Stimulated activated CD8-positive, alpha-beta memory T cell treated with anti-CD3 and anti-CD28 coated beads, Interleukin-12 subunit alpha, Interleukin-12 subunit beta, amount 100 ng/mL, for 1 hour (primary cell): ENCODE measurements around the gene INTS11.

Experiments used
- DNase-seq: peaks from one replicate; pipeline ENCODE4 v3.0.0-alpha.2; 2020; ENCODE audit warnings: low read depth

Gene INTS11

DNA sequence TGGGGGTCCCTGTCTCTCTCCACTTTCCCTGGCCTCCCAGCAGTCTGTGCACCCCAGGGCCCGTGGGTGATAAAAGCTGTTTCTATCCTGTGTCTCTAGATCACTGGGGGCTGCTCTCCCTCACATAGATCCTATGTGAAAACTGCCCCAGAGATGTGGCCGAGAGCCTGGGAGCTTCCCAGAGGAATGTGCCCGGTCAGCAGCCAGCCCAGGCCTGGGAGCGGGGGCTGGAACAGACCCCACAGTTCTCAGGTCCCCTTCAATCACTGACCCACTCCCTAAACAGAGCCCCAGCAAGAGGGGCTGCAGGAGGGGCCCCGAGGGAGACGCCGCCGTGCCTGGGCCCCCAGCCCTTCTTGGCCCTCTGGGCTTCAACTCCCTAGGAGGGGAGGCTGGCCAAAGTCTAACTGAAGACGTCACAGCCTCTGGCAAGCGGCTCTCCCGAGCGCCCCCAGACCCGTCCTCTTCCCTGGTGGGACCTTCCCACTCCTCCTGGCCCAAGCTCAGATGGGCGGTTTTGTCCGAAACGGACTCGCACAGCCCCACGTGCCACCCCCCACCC, 33.5 kb upstream of the INTS11 start:
- DNase-seq: no peak

DNA sequence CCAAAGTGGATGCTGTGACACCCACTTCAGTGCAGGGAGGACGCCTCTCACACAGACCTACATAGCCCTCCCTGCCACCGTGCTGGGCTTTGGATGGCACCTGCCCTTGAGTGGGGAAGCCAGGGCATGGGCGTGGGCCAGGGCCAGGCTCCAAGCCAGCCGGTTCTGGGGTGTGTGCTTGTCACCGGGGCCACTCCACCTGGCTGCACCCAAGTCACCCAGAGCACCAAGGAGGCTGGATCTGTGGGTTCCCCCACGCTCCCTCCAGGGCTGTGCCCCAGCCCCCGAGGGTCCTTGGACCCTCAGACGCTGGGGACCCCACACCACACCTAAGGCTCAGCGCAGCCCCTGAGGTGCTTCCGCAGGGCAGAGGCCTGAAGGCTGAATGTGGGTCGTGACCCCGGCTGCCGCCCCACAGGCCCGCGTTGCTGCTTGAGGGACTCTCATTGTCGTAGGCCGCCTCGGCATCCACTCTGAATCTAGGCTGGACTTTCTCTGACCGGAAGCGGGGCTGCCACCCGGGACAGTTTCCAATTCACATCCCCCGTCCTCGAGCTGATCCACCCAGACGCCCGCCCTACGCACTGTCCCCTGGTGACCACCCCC, 32.4 kb upstream of the INTS11 start:
- no peak for DNase-seq

- DNase-seq: no peak
These were observed 31.8 kb upstream of the INTS11 start for GRCh38 chr1:1356166-1356795.

DNA sequence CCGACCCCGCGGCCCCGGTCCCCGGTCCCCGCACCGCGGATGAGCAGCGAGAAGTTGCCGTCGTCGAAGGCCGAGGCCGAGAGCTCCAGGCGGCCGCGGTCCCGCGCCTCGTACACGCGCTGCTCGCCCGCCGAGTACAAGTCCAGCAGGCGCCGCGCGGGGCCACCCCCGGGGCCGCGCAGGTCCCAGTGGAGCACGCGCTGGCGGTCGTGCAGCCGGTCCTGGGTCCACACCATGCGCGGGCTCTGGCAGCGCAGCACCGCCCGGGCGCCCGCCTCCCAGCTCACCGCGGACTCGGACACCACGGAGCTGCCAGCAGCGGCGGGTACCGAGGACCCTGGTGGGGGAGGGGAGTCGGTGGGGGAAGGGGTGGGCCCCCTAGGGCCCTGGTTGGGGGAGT, 31.0 kb upstream of the INTS11 start:
- no peak for DNase-seq

DNA sequence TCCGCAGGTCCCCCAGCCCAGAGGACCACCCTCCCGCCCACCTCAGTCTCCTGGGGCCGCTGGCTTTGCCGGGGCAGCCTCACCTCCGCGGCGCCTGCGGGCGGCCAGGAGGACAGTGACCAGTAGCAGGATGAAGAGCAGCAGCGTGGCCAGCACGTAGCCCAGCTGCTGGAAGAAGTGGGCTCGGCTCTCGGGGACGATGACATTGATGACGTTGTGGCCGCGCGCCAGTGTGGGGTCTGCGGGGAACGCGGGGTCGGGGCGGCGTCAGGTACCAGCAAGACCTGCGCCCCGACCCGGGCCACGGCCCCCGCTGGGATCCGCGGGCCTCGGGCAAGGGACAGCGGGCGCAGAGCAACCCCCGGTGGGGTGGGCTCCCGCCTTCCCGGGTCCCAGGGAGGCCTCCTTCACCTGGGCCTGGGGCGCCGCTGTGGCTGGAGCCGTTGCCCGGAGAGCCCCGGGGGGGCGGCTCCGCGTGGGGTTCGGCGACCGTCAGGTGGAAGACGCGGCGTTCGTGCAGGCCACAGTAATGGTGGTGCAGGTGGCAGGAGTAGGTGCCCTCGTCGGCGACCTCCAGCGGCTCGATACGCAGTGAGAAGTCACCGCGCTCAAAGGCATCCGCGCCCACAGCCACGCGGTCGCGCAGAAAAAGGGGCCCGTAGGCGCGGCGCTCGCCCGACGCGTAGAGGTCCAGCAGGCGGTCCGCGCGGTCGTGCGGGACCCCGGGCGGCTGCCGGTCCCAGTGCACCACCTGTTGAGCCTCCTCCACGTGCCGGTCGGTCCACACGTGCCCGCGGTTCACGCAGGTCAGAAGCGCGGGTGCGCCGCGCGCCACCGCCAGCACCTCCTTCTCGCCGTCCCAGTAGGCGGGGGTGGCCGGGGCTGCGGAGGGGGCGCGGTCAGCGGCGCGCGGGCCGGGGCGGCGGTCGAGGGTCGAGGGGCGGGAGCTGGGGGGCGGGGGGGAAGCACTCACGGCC, 30.1 kb upstream of the INTS11 start:
- DNase-seq: no peak

DNA sequence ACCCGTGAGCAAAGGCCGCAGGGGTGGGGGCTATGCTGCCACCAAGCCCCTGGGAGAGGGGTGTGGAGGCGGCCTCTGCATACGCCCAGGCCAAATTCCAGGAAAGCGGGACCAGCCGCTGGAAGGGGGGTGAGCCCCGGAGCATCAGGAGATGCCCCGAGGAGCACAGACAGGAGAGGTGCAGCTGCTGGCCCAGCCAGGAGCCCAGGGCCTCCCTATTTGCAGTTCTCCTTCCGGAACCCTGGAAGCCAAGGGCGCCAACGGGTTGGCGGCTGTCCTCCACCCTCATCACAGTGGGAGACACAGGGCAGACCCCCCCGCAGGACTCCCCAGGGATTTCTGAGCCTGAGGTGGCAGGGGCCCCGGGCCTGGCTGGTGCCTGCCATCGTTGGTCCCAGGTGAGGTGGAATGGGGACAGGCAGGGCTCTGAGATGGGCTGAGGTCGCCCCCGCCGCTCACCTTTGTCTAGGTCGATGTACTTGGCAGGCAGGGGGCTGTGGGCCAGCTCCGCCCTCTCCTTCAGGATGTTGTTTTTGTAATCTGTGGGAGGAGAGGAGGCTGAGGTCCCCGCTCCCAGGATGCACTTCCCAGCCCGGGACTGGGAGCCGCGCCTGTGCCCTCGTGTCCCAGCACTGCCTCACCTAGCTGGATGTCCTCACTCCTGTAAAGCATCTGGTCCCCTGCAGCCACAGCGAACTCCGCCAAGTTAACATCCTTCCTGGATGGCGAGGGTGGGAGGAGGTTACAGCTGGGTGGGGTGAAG, 29.1 kb upstream of the INTS11 start:
- DNase-seq: no peak

- DNase-seq: no peak
These were observed 28.4 kb upstream of the INTS11 start for GRCh38 chr1:1352786-1353388.

- no peak for DNase-seq
These were observed 27.3 kb upstream of the INTS11 start for GRCh38 chr1:1351511-1352427.

- peak; percentile 54 for DNase-seq
These were observed 25.0 kb upstream of the INTS11 start, which contains the start of gene DVL1 for GRCh38 chr1:1349256-1350012. Gene DVL1 (minus strand): TSS chr1:1349418. CDS start chr1:1349065, 353 bp downstream.

DNA sequence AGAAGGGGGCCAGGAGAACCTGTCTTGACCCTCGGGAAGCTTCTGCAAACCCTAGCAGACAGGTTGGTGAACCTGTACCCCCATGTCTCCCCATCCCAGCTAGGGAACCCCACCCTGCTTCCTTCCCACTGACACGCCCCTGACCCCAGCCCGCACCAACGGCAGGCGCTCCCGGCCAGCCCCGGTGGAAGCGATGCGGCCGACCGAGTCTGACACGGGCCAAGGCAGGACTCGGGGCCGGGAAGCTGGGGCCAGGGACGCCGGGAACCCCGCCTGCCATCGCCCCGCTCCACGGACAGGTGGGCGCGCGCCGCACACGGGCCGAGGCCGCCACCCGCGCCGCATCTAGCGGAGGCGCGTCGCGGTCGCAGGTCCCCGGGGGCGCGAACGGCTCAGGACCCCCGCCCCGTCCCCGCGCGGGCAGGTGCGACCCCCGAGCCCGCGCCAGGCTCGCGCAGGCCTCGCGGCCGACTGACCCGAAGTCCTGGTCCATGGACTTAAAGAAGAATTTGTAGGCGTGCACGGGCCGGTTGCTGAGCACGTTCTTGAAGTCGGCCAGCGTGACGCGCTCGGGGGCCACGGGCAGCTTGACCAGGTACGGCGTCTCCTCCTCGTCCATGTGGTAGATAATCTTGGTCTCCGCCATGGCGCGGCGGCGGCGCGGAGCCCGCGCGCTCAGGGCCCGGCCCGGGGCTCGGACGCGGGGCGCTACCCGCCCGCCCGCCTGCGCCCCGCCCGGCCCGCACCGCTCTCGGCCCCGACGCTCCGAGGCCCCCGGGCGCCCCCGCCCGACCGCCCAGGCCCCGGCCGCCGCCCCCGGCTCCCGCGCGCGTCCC, 24.2 kb upstream of the INTS11 start:
- no peak for DNase-seq

DNA sequence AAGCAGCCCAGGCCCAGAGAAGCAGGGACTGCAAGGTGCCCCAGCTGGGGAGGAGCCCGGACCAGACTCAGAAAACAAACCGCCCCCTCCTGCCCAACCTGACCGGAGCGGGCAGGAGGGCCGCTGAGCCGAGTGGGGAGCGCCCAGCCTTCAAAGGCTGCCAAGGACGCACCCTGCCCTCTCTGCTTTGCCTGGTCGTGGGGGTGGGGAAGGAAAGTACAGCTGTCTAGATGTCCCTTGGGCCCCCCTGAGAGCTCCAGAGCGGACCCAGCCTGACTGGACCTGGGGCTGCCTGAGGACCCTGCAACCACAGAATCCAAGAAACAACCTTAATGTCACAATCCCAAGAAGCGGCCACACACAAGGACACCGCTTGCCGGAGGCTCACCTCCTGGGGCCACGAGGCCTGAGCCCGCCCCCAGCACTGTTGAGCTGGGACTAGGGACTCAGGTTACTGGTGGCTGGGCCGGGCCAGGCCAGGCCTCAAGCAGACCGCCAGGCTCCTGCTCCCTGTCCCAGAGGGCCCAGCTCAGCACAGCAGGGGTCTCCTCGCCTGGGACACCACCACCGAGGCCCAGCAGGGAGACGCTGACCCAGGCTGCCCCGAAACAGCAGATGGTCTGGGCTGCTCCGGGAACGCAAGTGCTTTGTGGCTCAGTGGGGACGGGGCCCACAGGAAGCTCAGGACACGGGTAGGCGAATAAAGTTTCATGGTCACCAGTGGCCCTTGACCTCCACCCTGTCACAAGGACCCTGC, 23.4 kb upstream of the INTS11 start:
- no peak for DNase-seq

- no peak for DNase-seq
These were observed 22.7 kb upstream of the INTS11 start for GRCh38 chr1:1347026-1347595.

GRCh38 chr1:1346501-1346890, 22.0 kb upstream of the INTS11 start:
- no peak for DNase-seq

DNA sequence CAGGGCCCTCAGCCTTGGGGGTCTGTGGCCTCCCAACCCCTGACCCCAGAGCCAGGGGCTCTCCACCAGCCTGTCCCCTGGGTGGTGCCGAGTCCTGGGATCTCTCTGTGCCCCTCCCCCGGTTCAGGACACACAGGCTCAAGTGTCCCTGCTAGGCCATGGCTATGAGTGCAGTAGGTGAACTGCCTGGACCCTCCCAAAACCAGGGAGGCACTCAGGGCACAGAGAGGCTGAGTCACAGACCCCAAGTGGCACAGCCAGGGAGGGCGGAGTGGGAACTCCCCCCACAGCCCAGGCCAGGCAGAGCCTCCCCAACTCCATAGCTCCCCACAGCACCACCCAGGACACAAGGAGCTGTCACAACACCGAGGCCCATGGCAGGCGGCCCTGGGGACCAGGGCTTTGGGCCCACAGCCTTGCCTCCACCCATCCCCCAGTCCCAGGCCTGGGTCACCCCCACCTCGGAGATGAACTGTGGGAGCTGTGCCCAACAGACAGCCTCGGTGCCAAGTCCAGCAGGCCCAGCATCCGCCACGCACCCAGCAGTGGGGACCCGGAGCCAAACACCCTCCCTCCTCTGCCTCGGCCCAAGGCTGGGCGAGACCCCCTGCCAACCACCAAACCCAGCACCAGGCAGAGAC, 21.5 kb upstream of the INTS11 start:
- no peak for DNase-seq

GRCh38 chr1:1345384-1345783, 20.9 kb upstream of the INTS11 start:
- DNase-seq: no peak

- DNase-seq: no peak
These were observed 20.3 kb upstream of the INTS11 start for GRCh38 chr1:1344655-1345361.
